ENCODE measurements around the gene ID1. TPM values are rescaled to one million over a fixed set of nuclear protein-coding genes. Genes with fewer than 3 reads are reported as not detected.

ID1 gene
- total RNA-seq, 1 donor: 98.9 TPM

GRCh38 chr20:31653561-31653960 lies 48.5 kb downstream of the ID1 start:
- TF ChIP-seq CTCF (IDR thresholded peaks at IDR 0.05; ENCODE audit: insufficient read depth, low read length): no peak
- no peak overlapping the region for H3K4me3 ChIP-seq (ENCODE audit: low read depth, low read length)
- no peak for DNase-seq (ENCODE audit: low read depth)

GRCh38 chr20:31654534-31654933 lies 49.4 kb downstream of the ID1 start:
- no peak for TF ChIP-seq CTCF (IDR thresholded peaks at IDR 0.05; ENCODE audit: insufficient read depth, low read length)
- no peak overlapping the region for H3K4me3 ChIP-seq (ENCODE audit: low read depth, low read length)
- DNase-seq (ENCODE audit: low read depth): no peak

Small RNA genes within 50 kb of the gene (small RNA-seq; reads per million reads assigned to genes)
- not detected for gene MIR3193

Other genes with a start within 250 kb of the ID1 start
- gene DEFB118, start 236.7 kb upstream of the ID1 start, total RNA-seq (ENCODE audit: low replicate concordance): not detected in 2 replicates
- not detected in 2 replicates for gene DEFB119, start 214.7 kb upstream of the ID1 start, total RNA-seq (ENCODE audit: low replicate concordance)
- gene DEFB121, start 199.1 kb upstream of the ID1 start, total RNA-seq (ENCODE audit: low replicate concordance): not detected in 2 replicates
- not detected in 2 replicates for gene DEFB123, start 164.7 kb upstream of the ID1 start, total RNA-seq (ENCODE audit: low replicate concordance)
- not detected in 2 replicates for gene DEFB124, start 130.2 kb upstream of the ID1 start, total RNA-seq (ENCODE audit: low replicate concordance)
- gene REM1, start 130.0 kb upstream of the ID1 start, total RNA-seq (ENCODE audit: low replicate concordance): 0.16 TPM in 1 of 2 replicates, not detected in the other
- gene HM13, start 90.8 kb upstream of the ID1 start, total RNA-seq (ENCODE audit: low replicate concordance): 47.6 and 131 TPM in 2 replicates
- not detected in 2 replicates for gene COX4I2, start 32.6 kb downstream of the ID1 start, total RNA-seq (ENCODE audit: low replicate concordance)
- gene BCL2L1, start 117.6 kb downstream of the ID1 start, total RNA-seq (ENCODE audit: low replicate concordance): 59.9 and 101 TPM in 2 replicates
- 6.2 and 91.1 TPM in 2 replicates for gene TPX2, start 134.0 kb downstream of the ID1 start, total RNA-seq (ENCODE audit: low replicate concordance)
- gene MYLK2, start 214.1 kb downstream of the ID1 start, total RNA-seq (ENCODE audit: low replicate concordance): 0.18 TPM in 1 of 2 replicates, not detected in the other
- 2.3 TPM in 1 of 2 replicates, not detected in the other for gene FOXS1, start 240.3 kb downstream of the ID1 start, total RNA-seq (ENCODE audit: low replicate concordance)